CD8-positive, alpha-beta memory T cell (primary cell): ENCODE data around the gene ISG20L2. TPM values are rescaled to one million over a fixed set of nuclear protein-coding genes. Genes with fewer than 3 reads are reported as not detected.
"Not testable (repeated sequence)": the region's sequence is repeated elsewhere in the genome, so short reads cannot be mapped to it uniquely, and the experiment has no call there.

Experiments
- CTCF ChIA-PET: fragments of 350-600 bp; sonication (Branson Sonifier 250); formaldehyde crosslinking; loops from one replicate; lab custom pipeline; 2021; ENCODE audit warnings: antibody characterized with exemption; lab: Charles Lee
- POLR2A ChIA-PET: fragments of 350-600 bp; sonication (Branson Sonifier 250); formaldehyde crosslinking; loops from one replicate; lab custom pipeline; 2021; ENCODE audit warnings: antibody characterized with exemption; lab: Charles Lee
- DNase-seq, 5 donors: peaks; one replicate each; pipeline versions ENCODE4 v3.0.0 to v3.0.0-alpha.2; 2020 to 2022; ENCODE audit warnings: mixed read lengths in 1 of 5
- H3K27ac ChIP-seq: one replicate; pipeline ENCODE4 v1.7.0; 2013; ENCODE audit warnings: low read depth, mild to moderate bottlenecking, low read length, moderate library complexity
- H3K27me3 ChIP-seq: 2 replicates; pipeline ENCODE4 v1.7.0; 2013; ENCODE audit warnings: low read length, mild to moderate bottlenecking; ENCODE audit not compliant: insufficient read depth, poor library complexity, severe bottlenecking
- H3K36me3 ChIP-seq: 2 replicates; pipeline ENCODE4 v1.7.0; 2013; ENCODE audit warnings: mild to moderate bottlenecking, low read length, moderate library complexity; ENCODE audit not compliant: insufficient read depth
- H3K4me1 ChIP-seq: 2 replicates; pipeline ENCODE4 v1.7.0; 2013; ENCODE audit warnings: mild to moderate bottlenecking, low read length, moderate library complexity; ENCODE audit not compliant: insufficient read depth
- H3K4me3 ChIP-seq: 2 replicates; pipeline ENCODE4 v1.7.0; 2013; ENCODE audit warnings: mild to moderate bottlenecking, low read length
- H3K9me3 ChIP-seq: 2 replicates; pipeline ENCODE4 v1.7.0; 2013; ENCODE audit warnings: mild to moderate bottlenecking, low read length
- H3K27ac Mint-ChIP-seq, 8 donors: one replicate each; pipeline ENCODE4 v1.8.0; 2020 to 2021; ENCODE audit warnings: mixed read lengths in 8 of 8, mild to moderate bottlenecking in 6 of 8, inconsistent platforms in 3 of 8, moderate library complexity in 3 of 8
- H3K27me3 Mint-ChIP-seq, 2 donors: one replicate each; pipeline ENCODE4 v1.8.0; 2020 to 2021; ENCODE audit warnings: mixed read lengths in 2 of 2, mild to moderate bottlenecking in 1 of 2, moderate library complexity in 1 of 2
- H3K36me3 Mint-ChIP-seq, 3 donors: one replicate each; pipeline ENCODE4 v1.8.0; 2020 to 2021; ENCODE audit warnings: mixed read lengths in 3 of 3, inconsistent platforms in 1 of 3, mild to moderate bottlenecking in 1 of 3
- H3K4me1 Mint-ChIP-seq, 3 donors: one replicate each; pipeline ENCODE4 v1.8.0; 2020 to 2021; ENCODE audit warnings: mixed read lengths in 3 of 3, inconsistent platforms in 1 of 3, mild to moderate bottlenecking in 1 of 3
- H3K4me3 Mint-ChIP-seq, 7 donors: one replicate each; pipeline ENCODE4 v1.8.0; 2020 to 2021; ENCODE audit warnings: mixed read lengths in 7 of 7, mild to moderate bottlenecking in 6 of 7, moderate library complexity in 4 of 7, inconsistent platforms in 2 of 7
- H3K9me3 Mint-ChIP-seq, 5 donors: one replicate each; pipeline ENCODE4 v1.8.0; 2020 to 2022; ENCODE audit warnings: mixed read lengths in 5 of 5, mild to moderate bottlenecking in 3 of 5, moderate library complexity in 2 of 5, inconsistent platforms in 1 of 5
- polyA plus RNA-seq: library from polyadenylated mRNA; unstranded; fragments of 300-500 nt; fragmentation: Illumina TruSeq; gene quantifications from one replicate; pipeline ENCODE4 v1.2.3, GENCODE V29; 2021
- total RNA-seq, 2 experiments: library from RNA; stranded (reverse); gene quantifications; one replicate each; pipeline ENCODE4 v1.2.3, GENCODE V29; 2021

ISG20L2 gene
- total and polyA plus RNA-seq, 3 experiments from 2014 or later: 25.0 to 75.9 (median 69.4) TPM

GRCh38 chr1:156768610-156769295, 40.2 kb upstream of the ISG20L2 start:
- Histone ChIP-seq H3K4me3 (peak overlapping the region; percentile 85), H3K27me3 (no peaks in the 10 kb centered on the region), H3K27ac (peak overlapping the region; percentile 97), H3K36me3 (peaks cover 12% of the 10 kb centered on the region), H3K4me1 (peaks cover 51% of the 10 kb centered on the region), H3K9me3 (no peaks in the 10 kb centered on the region)
- POLR2A ChIA-PET: interaction anchor here (0.6 to 1.0 kb wide), 2 partner anchors 17 to 40 kb away, joined by 3 to 6 read pairs; partner anchors contain the start of genes HDGF, ISG20L2 and METTL25B
- no peak overlapping the region for H3K4me3 Mint-ChIP-seq
- H3K36me3 Mint-ChIP-seq: peaks cover 4 to 41% (median 4%) of the 10 kb centered on the region in 3 donors
- peak overlapping the region in 1 of 8 donors; percentile 85 for H3K27ac Mint-ChIP-seq
- CTCF ChIA-PET: interaction anchor here (0.7 to 10.4 kb wide), 5 partner anchors 28 to 91 kb away, joined by 3 to 92 read pairs (median 3); partner anchors contain the start of genes ISG20L2, METTL25B and MRPL24
- peaks cover 0 to 1% of the 10 kb centered on the region in 2 donors for H3K27me3 Mint-ChIP-seq
- H3K9me3 Mint-ChIP-seq: no peaks in the 10 kb centered on the region
- H3K4me1 Mint-ChIP-seq: peaks cover 41 to 61% (median 52%) of the 10 kb centered on the region in 3 donors
- no peak for DNase-seq

- Mint-ChIP-seq H3K27me3 (peaks cover 0 to 1% of the 10 kb centered on the region in 2 donors), H3K27ac (peak overlapping the region in 1 of 8 donors; percentile 85), H3K4me3 (no peak overlapping the region), H3K36me3 (peaks cover 4 to 35% (median 4%) of the 10 kb centered on the region in 3 donors), H3K4me1 (peaks cover 35 to 53% (median 45%) of the 10 kb centered on the region in 3 donors), H3K9me3 (no peaks in the 10 kb centered on the region)
- ChIA-PET CTCF (interaction anchor here (0.7 to 10.4 kb wide), 8 partner anchors 12 to 92 kb away, joined by 3 to 92 read pairs (median 6); partner anchors contain the start of genes HDGF, ISG20L2, METTL25B and MRPL24), POLR2A (interaction anchor here (0.7 to 3.3 kb wide), 5 partner anchors 16 to 160 kb away, joined by 3 to 42 read pairs (median 16); partner anchors contain the start of genes HDGF, ISG20L2, METTL25B and MRPL24)
- peaks cover 12% of the 10 kb centered on the region for H3K36me3 ChIP-seq
- H3K4me3 ChIP-seq: peak overlapping the region; percentile 85
- no peaks in the 10 kb centered on the region for H3K27me3 ChIP-seq
- peaks cover 49% of the 10 kb centered on the region for H3K4me1 ChIP-seq
- H3K27ac ChIP-seq: peak overlapping the region; percentile 97
- H3K9me3 ChIP-seq: no peaks in the 10 kb centered on the region
- DNase-seq: peak in 3 of 5 donors; percentile 31 to 65 (median 31)
Observed at GRCh38 chr1:156767879-156768604, 39.5 kb upstream of the ISG20L2 start.

- Histone ChIP-seq H3K4me3 (peak within 1 kb of the TSS; percentile 85), H3K9me3 (no peaks in the 10 kb centered on the region), H3K27ac (peak within 1 kb of the TSS; percentile 97), H3K4me1 (peaks cover 42% of the 10 kb centered on the region), H3K36me3 (peaks cover 12% of the 10 kb centered on the region), H3K27me3 (no peaks in the 10 kb centered on the region)
- peaks cover 4 to 27% (median 4%) of the 10 kb centered on the region in 3 donors for H3K36me3 Mint-ChIP-seq
- ChIA-PET POLR2A (interaction anchor here (0.7 to 3.3 kb wide), 4 partner anchors 15 to 159 kb away, joined by 3 to 42 read pairs (median 22); partner anchors contain the start of genes HDGF, ISG20L2, METTL25B and MRPL24), CTCF (interaction anchor here (1.4 to 10.4 kb wide), 6 partner anchors 11 to 78 kb away, joined by 3 to 92 read pairs (median 8); partner anchors contain the start of genes HDGF, ISG20L2, METTL25B and MRPL24)
- no peak within 1 kb of the TSS for H3K4me3 Mint-ChIP-seq
- no peaks in the 10 kb centered on the region for H3K9me3 Mint-ChIP-seq
- H3K27me3 Mint-ChIP-seq: peaks cover 0 to 1% of the 10 kb centered on the region in 2 donors
- peak; percentile 93 to 99 (median 99) for DNase-seq
- H3K27ac Mint-ChIP-seq: peak within 1 kb of the TSS in 2 of 8 donors; percentile 85 to 96
- H3K4me1 Mint-ChIP-seq: peaks cover 28 to 46% (median 37%) of the 10 kb centered on the region in 3 donors
Observed at GRCh38 chr1:156767101-156767878, 38.7 kb upstream of the ISG20L2 start, which contains the start of gene PRCC. TSS of gene PRCC (plus strand) at chr1:156767535. CDS start at chr1:156767772, 237 bp downstream.

- POLR2A ChIA-PET: interaction anchor here (2.3 to 3.3 kb wide), 3 partner anchors 15 to 39 kb away, joined by 16 to 42 read pairs (median 28); partner anchors contain the start of genes HDGF, ISG20L2, METTL25B and MRPL24
- Histone ChIP-seq H3K4me1 (peaks cover 40% of the 10 kb centered on the region), H3K36me3 (peaks cover 12% of the 10 kb centered on the region), H3K4me3 (peak overlapping the region; percentile 85), H3K27me3 (no peaks in the 10 kb centered on the region), H3K9me3 (no peaks in the 10 kb centered on the region), H3K27ac (peak overlapping the region; percentile 97)
- CTCF ChIA-PET: interaction anchor here (1.3 to 10.4 kb wide), 6 partner anchors 10 to 77 kb away, joined by 3 to 92 read pairs (median 8); partner anchors contain the start of genes CRABP2, HDGF, ISG20L2 and METTL25B
- Mint-ChIP-seq H3K4me3 (no peak overlapping the region), H3K4me1 (peaks cover 26 to 39% (median 33%) of the 10 kb centered on the region in 3 donors), H3K36me3 (peaks cover 4 to 24% (median 4%) of the 10 kb centered on the region in 3 donors), H3K27ac (peak overlapping the region in 1 of 8 donors; percentile 96), H3K27me3 (peaks cover 0 to 1% of the 10 kb centered on the region in 2 donors), H3K9me3 (no peaks in the 10 kb centered on the region)
- no peak for DNase-seq
Observed at GRCh38 chr1:156766298-156767100, 37.9 kb upstream of the ISG20L2 start.

GRCh38 chr1:156765666-156766065, 37.1 kb upstream of the ISG20L2 start:
- no peaks in the 10 kb centered on the region for H3K9me3 ChIP-seq
- peaks cover 0 to 16% (median 0%) of the 10 kb centered on the region in 3 donors for H3K36me3 Mint-ChIP-seq
- peaks cover 32% of the 10 kb centered on the region for H3K4me1 ChIP-seq
- H3K27ac Mint-ChIP-seq: peak overlapping the region in 1 of 8 donors; percentile 96
- no peaks in the 10 kb centered on the region for H3K27me3 Mint-ChIP-seq
- no peak overlapping the region for H3K4me3 ChIP-seq
- H3K9me3 Mint-ChIP-seq: no peaks in the 10 kb centered on the region
- no peak for DNase-seq
- CTCF ChIA-PET: interaction anchor here (1.3 to 10.4 kb wide), 4 partner anchors 14 to 60 kb away, joined by 3 to 92 read pairs (median 12); partner anchors contain the start of genes CRABP2, HDGF, ISG20L2 and METTL25B
- H3K36me3 ChIP-seq: peaks cover 4% of the 10 kb centered on the region
- H3K4me1 Mint-ChIP-seq: peaks cover 19 to 31% (median 25%) of the 10 kb centered on the region in 3 donors
- H3K27ac ChIP-seq: peak overlapping the region; percentile 10
- no peak overlapping the region for H3K4me3 Mint-ChIP-seq
- POLR2A ChIA-PET: interaction anchor here (2.3 to 3.3 kb wide), 3 partner anchors 14 to 38 kb away, joined by 16 to 42 read pairs (median 28); partner anchors contain the start of genes HDGF, ISG20L2, METTL25B and MRPL24
- no peaks in the 10 kb centered on the region for H3K27me3 ChIP-seq

- H3K36me3 Mint-ChIP-seq: peaks cover 0 to 12% (median 0%) of the 10 kb centered on the region in 3 donors
- H3K27me3 ChIP-seq, DNase-seq, H3K27ac Mint-ChIP-seq, H3K36me3 ChIP-seq, H3K9me3 Mint-ChIP-seq, H3K4me3 Mint-ChIP-seq, H3K9me3 ChIP-seq, H3K27ac ChIP-seq, H3K27me3 Mint-ChIP-seq, H3K4me3 ChIP-seq: not testable (repeated sequence)
- ChIA-PET CTCF (interaction anchor here (1.3 to 10.4 kb wide), 2 partner anchors 38 to 59 kb away, joined by 3 to 92 read pairs; partner anchors contain the start of genes CRABP2, ISG20L2 and METTL25B), POLR2A (interaction anchor here (3.3 kb wide), 1 partner anchor 38 kb away, joined by 28 read pairs; the partner anchor contains the start of genes ISG20L2 and METTL25B)
- peaks cover 27% of the 10 kb centered on the region for H3K4me1 ChIP-seq
- peaks cover 17 to 26% (median 19%) of the 10 kb centered on the region in 3 donors for H3K4me1 Mint-ChIP-seq
Observed at GRCh38 chr1:156765136-156765535, 36.6 kb upstream of the ISG20L2 start.
